Heart right ventricle (tissue), 16 donors: ENCODE measurements around the gene DSP. TPM values are rescaled to one million over a fixed set of nuclear protein-coding genes. Genes with fewer than 3 reads are reported as not detected.

Source experiments
- ATAC-seq, 8 donors: fragments of 200-7000 bp; cut with Tn5 transposase; one replicate each; pipeline ENCODE4 v1.9.1; 2020; ENCODE audit warnings: mild to moderate bottlenecking in 8 of 8, moderate library complexity in 8 of 8, moderate number of reproducible peaks in 1 of 8
- DNase-seq, 2 donors: peaks; one replicate each; pipeline ENCODE4 v3.0.0-alpha.2; 2020
- H3K27ac ChIP-seq, 10 donors: fragments of 200-600 bp; sonication (generic) in 2 of 10; one replicate each; pipeline versions ENCODE4 v1.5.0 to v1.8.0; 2020 to 2022; ENCODE audit warnings: mild to moderate bottlenecking in 3 of 10
- H3K27me3 ChIP-seq, 7 donors: fragments of 200-600 bp; one replicate each; pipeline ENCODE4 v1.8.0; 2021 to 2022; ENCODE audit warnings: mild to moderate bottlenecking in 2 of 7
- H3K36me3 ChIP-seq, 9 donors: fragments of 200-600 bp; sonication (generic) in 1 of 9; one replicate each; pipeline versions ENCODE4 v1.5.0 to v1.8.0; 2020 to 2022; ENCODE audit warnings: mild to moderate bottlenecking in 2 of 9
- H3K4me1 ChIP-seq, 9 donors: fragments of 200-600 bp; sonication (generic) in 1 of 9; one replicate each; pipeline versions ENCODE4 v1.5.0 to v1.8.0; 2020 to 2022; ENCODE audit warnings: mild to moderate bottlenecking in 4 of 9
- H3K4me3 ChIP-seq, 10 donors: fragments of 200-600 bp; sonication (generic) in 2 of 10; one replicate each; pipeline versions ENCODE4 v1.5.0 to v1.8.0; 2020 to 2022; ENCODE audit warnings: mild to moderate bottlenecking in 7 of 10, moderate library complexity in 2 of 10
- H3K9me3 ChIP-seq, 11 donors: fragments of 200-600 bp in 10 of 11; sonication (generic) in 2 of 11; one replicate each; pipeline versions ENCODE4 v1.5.0 to v1.8.0; 2013 to 2022; ENCODE audit warnings: mild to moderate bottlenecking in 2 of 11, control low read depth in 1 of 11, moderate library complexity in 1 of 11
- WGBS, 2 donors: extraction: QIAGEN DNeasy Blood & Tissue Kit; methylation state at CpG; one replicate each; pipeline ENCODE4 v1.1.7; 2013; ENCODE audit warnings: inconsistent platforms in 1 of 2; 5-methylcytosine and 5-hydroxymethylcytosine counted together
- intact Hi-C, 10 donors: fragments of 100-400 bp; cut with DNase I; formaldehyde crosslinking; loops; one replicate each; pipeline versions ENCODE4 v1.11.1 to v1.14.2; 2022
- polyA plus RNA-seq, 2 donors: library from polyadenylated mRNA; stranded (reverse); fragments of 200-250 nt; gene quantifications; one replicate each; pipeline ENCODE4 v1.2.3, GENCODE V29; 2013
- total RNA-seq, 10 donors: library from RNA; stranded (reverse); fragmentation: NEBNext Ultra II Directional in 3 of 10; extraction: Animal tissue kit (Norgen Biotek cat#: 25700) in 3 of 10; gene quantifications; one replicate each; pipeline versions ENCODE4 v1.2.1 to v1.2.4, GENCODE V29; 2021 to 2023
- TF ChIP-seq, protein P1 (sequence below), 9 donors: fragments of 200-600 bp; sonication (generic) in 2 of 9; IDR thresholded peaks; one replicate each; pipeline versions ENCODE4 v1.5.0 to v1.8.0; 2021 to 2022; ENCODE audit warnings: antibody characterized with exemption in 9 of 9, mild to moderate bottlenecking in 5 of 9, moderate library complexity in 1 of 9
- donor health status: Arrhythmogenic right ventricular cardiomyopathy.
- donor health status: ischemic (EF 13 %, LVEDD 7.1; RV severe dilation, severe dysfunction).
- donor health status: healthy with polysubstance abuse.
- donor health status: DM: no; HTN: yes; CAD: no.
- donor health status: DM: no; HTN: no; CAD: no.
- donor health status: ischemic (EF 25% LVEDD 6.9; RV normal size, moderate dysfunction).
- donor health status: ischemic (EF 25% LVEDD 5.7; RV mildly dilated, moderate dysfunction).
- donor health status: healthy.
- donor health status: DM: yes; HTN: yes; CAD: no.
- donor health status: Ischemic cardiomyopathy.
- donor health status: ischemic (EF 35%, LVEDD 5.7; RV mildly dilated, moderate dysfunction).
- donor health status: nonischemic (EF 11% LVEDD 7.7; RV severe dilation, severe dysfunction).
- donor health status: DM: yes; HTN: yes; CAD: no.
- donor health status: PGD.
- donor health status: ischemic (EF 29% LVEDD 5.4; RV normal size, mild dysfunction).
- donor health status: nonischemic (EF 23%, LVEDD 6.1; RV moderate dilation, normal function).

Gene DSP
- total and polyA plus RNA-seq, 12 donors: 56.5 to 471 (median 355) TPM

DNA sequence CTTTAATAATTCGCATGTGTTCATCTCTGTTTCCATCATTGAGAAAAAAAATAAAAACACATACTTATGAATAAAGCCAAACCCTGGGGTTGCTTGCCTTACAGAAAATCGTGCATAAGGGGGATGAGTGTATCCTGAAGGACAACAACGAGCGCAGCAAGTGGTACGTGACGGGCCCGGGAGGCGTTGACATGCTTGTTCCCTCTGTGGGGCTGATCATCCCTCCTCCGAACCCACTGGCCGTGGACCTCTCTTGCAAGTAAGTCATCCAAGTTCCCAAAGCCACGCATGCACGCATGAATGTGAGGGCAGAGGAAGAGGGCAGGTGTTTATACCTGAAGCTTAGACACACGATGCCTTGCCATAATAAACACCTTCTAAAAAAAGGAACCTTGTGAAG, 27.6 kb downstream of the DSP start:
- peaks cover 0 to 96% (median 13%) of the 10 kb centered on the region in 9 donors for H3K36me3 ChIP-seq
- no peaks in the 10 kb centered on the region for H3K9me3 ChIP-seq
- H3K4me1 ChIP-seq: peaks cover 0 to 5% (median 0%) of the 10 kb centered on the region in 9 donors
- H3K4me3 ChIP-seq: no peak overlapping the region
- DNase-seq (no peak), ATAC-seq (no peak)
- TF ChIP-seq, protein P1, sequence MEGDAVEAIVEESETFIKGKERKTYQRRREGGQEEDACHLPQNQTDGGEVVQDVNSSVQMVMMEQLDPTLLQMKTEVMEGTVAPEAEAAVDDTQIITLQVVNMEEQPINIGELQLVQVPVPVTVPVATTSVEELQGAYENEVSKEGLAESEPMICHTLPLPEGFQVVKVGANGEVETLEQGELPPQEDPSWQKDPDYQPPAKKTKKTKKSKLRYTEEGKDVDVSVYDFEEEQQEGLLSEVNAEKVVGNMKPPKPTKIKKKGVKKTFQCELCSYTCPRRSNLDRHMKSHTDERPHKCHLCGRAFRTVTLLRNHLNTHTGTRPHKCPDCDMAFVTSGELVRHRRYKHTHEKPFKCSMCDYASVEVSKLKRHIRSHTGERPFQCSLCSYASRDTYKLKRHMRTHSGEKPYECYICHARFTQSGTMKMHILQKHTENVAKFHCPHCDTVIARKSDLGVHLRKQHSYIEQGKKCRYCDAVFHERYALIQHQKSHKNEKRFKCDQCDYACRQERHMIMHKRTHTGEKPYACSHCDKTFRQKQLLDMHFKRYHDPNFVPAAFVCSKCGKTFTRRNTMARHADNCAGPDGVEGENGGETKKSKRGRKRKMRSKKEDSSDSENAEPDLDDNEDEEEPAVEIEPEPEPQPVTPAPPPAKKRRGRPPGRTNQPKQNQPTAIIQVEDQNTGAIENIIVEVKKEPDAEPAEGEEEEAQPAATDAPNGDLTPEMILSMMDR (IDR thresholded peaks at IDR 0.05): no peak
- WGBS, 2 donors: 81 to 84% methylated on average over 13 of the region's 13 CpGs
- intact Hi-C loops: no loop called here
- H3K27me3 ChIP-seq: peaks cover 0 to 10% (median 0%) of the 10 kb centered on the region in 7 donors
- H3K27ac ChIP-seq: no peak overlapping the region

DNA sequence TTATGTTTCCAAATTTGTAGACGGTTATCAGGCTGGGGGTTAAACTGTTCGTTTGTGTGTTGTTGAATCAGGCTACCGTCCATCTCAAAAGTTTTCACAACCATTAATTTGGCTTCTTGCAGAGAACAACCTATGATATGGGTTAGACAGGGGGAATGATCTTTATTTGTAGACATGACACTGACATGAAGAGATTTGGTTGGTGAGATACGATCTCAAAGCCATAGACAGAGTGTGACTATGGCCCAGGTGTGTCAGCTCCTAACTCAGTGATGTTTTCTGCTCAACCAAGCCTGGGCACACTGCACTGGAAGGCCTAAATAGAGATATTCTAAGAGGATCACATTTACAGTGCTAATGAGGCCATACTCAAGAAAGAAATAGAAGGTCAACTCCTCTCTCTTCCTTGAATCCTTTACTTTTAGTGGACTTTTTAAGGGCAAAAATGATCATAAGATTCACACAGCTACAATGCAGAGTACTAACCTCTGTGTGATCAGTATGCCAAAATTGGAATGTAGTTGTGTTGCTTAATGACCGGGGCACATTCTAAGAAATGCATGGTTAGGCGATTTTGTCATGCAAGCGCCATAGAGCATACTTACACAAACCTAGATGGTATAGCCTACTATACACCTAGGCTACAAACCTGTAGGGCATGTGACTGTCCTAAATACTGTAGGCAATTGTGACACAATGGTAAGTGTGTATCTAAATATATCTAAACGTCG, 30.9 kb downstream of the DSP start:
- peaks cover 0 to 99% (median 13%) of the 10 kb centered on the region in 9 donors for H3K36me3 ChIP-seq

DNA sequence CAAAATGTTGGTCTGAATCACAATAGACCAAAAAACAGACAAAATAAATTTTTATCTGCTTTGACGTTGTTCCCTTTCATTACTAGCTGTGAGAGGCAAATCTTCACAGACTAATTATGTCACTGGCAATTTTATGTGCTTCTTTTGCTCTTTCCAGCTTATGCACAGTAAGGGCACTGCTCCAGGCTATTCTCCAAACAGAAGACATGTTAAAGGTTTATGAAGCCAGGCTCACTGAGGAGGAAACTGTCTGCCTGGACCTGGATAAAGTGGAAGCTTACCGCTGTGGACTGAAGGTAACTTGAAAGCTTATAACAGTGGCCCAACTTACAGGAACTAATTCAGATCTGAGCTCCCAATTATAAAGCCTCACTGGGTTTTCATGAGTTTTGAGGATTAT, 33.0 kb downstream of the DSP start:
- H3K4me1 ChIP-seq: no peaks in the 10 kb centered on the region
- WGBS, 2 donors: 79 to 81% methylated on average over 2 of the region's 2 CpGs
- no peak overlapping the region for H3K27ac ChIP-seq
- DNase-seq (no peak), ATAC-seq (no peak)
- no peaks in the 10 kb centered on the region for H3K9me3 ChIP-seq
- peaks cover 0 to 96% (median 7%) of the 10 kb centered on the region in 9 donors for H3K36me3 ChIP-seq
- TF ChIP-seq, protein P1 (IDR thresholded peaks at IDR 0.05): no peak
- H3K4me3 ChIP-seq: no peak overlapping the region
- intact Hi-C loops: no loop called here
- H3K27me3 ChIP-seq: peaks cover 0 to 20% (median 5%) of the 10 kb centered on the region in 7 donors

More for the DNA sequence above, 30.9 kb downstream of the DSP start:
- WGBS, 2 donors: 88 to 89% methylated on average over 9 of the region's 9 CpGs
- intact Hi-C loops: no loop called here
- DNase-seq: no peak
- no peaks in the 10 kb centered on the region for H3K9me3 ChIP-seq
- peaks cover 0 to 5% (median 0%) of the 10 kb centered on the region in 9 donors for H3K4me1 ChIP-seq
- H3K27ac ChIP-seq: no peak overlapping the region
- TF ChIP-seq, protein P1 (IDR thresholded peaks at IDR 0.05): no peak
- no peak overlapping the region for H3K4me3 ChIP-seq
- no peak for ATAC-seq
- H3K27me3 ChIP-seq: peaks cover 0 to 20% (median under 1%) of the 10 kb centered on the region in 7 donors

DNA sequence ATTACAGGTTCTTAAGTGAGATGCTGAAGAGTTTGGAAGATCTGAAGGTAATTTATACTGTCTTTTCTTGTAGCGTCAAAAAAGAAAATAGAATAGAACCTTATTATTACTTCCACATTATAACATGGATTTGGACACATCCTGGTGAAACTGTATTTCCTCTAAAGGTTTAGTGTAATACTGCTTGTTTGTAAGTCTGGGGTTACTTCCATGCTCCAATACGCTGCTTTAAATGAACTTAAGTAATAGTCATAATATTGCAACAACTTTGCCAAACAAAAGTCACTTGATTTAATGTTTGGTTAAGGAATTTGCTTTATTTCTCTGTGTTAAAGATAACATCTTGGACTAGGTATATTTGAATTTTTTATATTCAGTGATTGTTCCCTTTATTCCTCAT, 37.0 kb downstream of the DSP start:
- WGBS, 2 donors: 0 to 52% methylated on average over 2 of the region's 2 CpGs
- no peaks in the 10 kb centered on the region for H3K4me1 ChIP-seq
- H3K4me3 ChIP-seq: no peak overlapping the region
- intact Hi-C loops: no loop called here
- no peak overlapping the region for H3K27ac ChIP-seq
- TF ChIP-seq, protein P1 (IDR thresholded peaks at IDR 0.05): no peak
- ATAC-seq (no peak), DNase-seq (no peak)
- H3K36me3 ChIP-seq: peaks cover 0 to 92% (median 0%) of the 10 kb centered on the region in 9 donors
- H3K9me3 ChIP-seq: no peaks in the 10 kb centered on the region
- H3K27me3 ChIP-seq: peaks cover 0 to 18% (median 6%) of the 10 kb centered on the region in 7 donors
